GM21786 (cell line): ENCODE measurements around the gene COX6B2.
"Not testable (repeated sequence)": the region's sequence is repeated elsewhere in the genome, so short reads cannot be mapped to it uniquely, and the experiment has no call there.

Experiments
- ATAC-seq: cut with Tn5 transposase; IDR thresholded peaks from one replicate; pipeline ENCODE4 v1.9.1; 2021; ENCODE audit not compliant: unreplicated experiment

Gene COX6B2

GRCh38 chr19:55345101-55345817 lies 9.3 kb downstream of the COX6B2 start:
- no peak for ATAC-seq

- ATAC-seq = no peak
These were observed 10.1 kb downstream of the COX6B2 start for GRCh38 chr19:55344444-55344843.

GRCh38 chr19:55341595-55342531 lies 12.7 kb downstream of the COX6B2 start:
- no peak for ATAC-seq

GRCh38 chr19:55341171-55341588 lies 13.3 kb downstream of the COX6B2 start:
- no peak for ATAC-seq

- ATAC-seq = no peak
These were observed 13.8 kb downstream of the COX6B2 start for GRCh38 chr19:55340784-55341147.

GRCh38 chr19:55339889-55340783 lies 14.4 kb downstream of the COX6B2 start:
- no peak for ATAC-seq

GRCh38 chr19:55339105-55339888 lies 15.2 kb downstream of the COX6B2 start, which contains the start of gene KMT5C:
KMT5C (plus strand) TSS chr19:55339876; CDS start chr19:55341937, 2,061 bp downstream.
- peak; percentile 76 for ATAC-seq

GRCh38 chr19:55336101-55336500 lies 18.4 kb downstream of the COX6B2 start:
- no peak for ATAC-seq

GRCh38 chr19:55333870-55334269 lies 20.6 kb downstream of the COX6B2 start:
- ATAC-seq = no peak

GRCh38 chr19:55329791-55330190 lies 24.7 kb downstream of the COX6B2 start:
- ATAC-seq = not testable (repeated sequence)

- not testable (repeated sequence) for ATAC-seq
These were observed 25.7 kb downstream of the COX6B2 start for GRCh38 chr19:55328774-55329318.

GRCh38 chr19:55325172-55325571 lies 29.3 kb downstream of the COX6B2 start, which contains the start of gene TMEM150B:
TMEM150B (minus strand) TSS chr19:55325341; CDS start chr19:55321036, 4,305 bp downstream.
- ATAC-seq = no peak

- ATAC-seq = no peak
These were observed 29.9 kb downstream of the COX6B2 start for GRCh38 chr19:55324662-55325061.

- no peak for ATAC-seq
These were observed 32.2 kb downstream of the COX6B2 start for GRCh38 chr19:55322204-55322885.

- no peak for ATAC-seq
These were observed 32.9 kb downstream of the COX6B2 start for GRCh38 chr19:55321466-55322137.

GRCh38 chr19:55320844-55321419 lies 33.6 kb downstream of the COX6B2 start:
- ATAC-seq = no peak

- no peak for ATAC-seq
These were observed 34.7 kb downstream of the COX6B2 start for GRCh38 chr19:55319785-55320184.

GRCh38 chr19:55316646-55317045 lies 37.9 kb downstream of the COX6B2 start:
- no peak for ATAC-seq
